HL-60 (cell line): Measurements from ENCODE around the gene GOT1.

ENCODE experiments used
- DNase-seq, 2 experiments: peaks; one replicate each; pipeline ENCODE4 v3.0.0-alpha.2; 2010 to 2020; ENCODE audit warnings: low read depth in 1 of 2, low spot score in 1 of 2
- H3K27ac ChIP-seq: fragments of 250-450 bp; sonication (Bioruptor Pico); replicated peaks from 2 replicates; pipeline ENCODE4 v1.5.1; 2020; ENCODE audit warnings: mild to moderate bottlenecking, moderate library complexity
- H3K27me3 ChIP-seq: fragments of 250-450 bp; sonication (Bioruptor Pico); 2 replicates; pipeline ENCODE4 v1.5.1; 2021; ENCODE audit warnings: mild to moderate bottlenecking, moderate library complexity; ENCODE audit not compliant: insufficient read depth, poor library complexity, severe bottlenecking
- H3K4me3 ChIP-seq: replicated peaks from 2 replicates; pipeline ENCODE4 v1.5.1; 2011; ENCODE audit warnings: mild to moderate bottlenecking, control low read depth, low read length; ENCODE audit not compliant: insufficient read depth
- GABPA ChIP-seq: IDR thresholded peaks from 2 replicates; pipeline ENCODE4 v1.6.1; 2012; ENCODE audit warnings: low read depth
- POLR2AphosphoS5 ChIP-seq: IDR thresholded peaks from 2 replicates; pipeline ENCODE4 v1.6.1; 2012; ENCODE audit warnings: low read depth
- SPI1 ChIP-seq: IDR thresholded peaks from 2 replicates; pipeline ENCODE4 v1.6.1; 2012; ENCODE audit warnings: low read depth, mild to moderate bottlenecking, borderline replicate concordance
- TF ChIP-seq, protein P1 (sequence below): IDR thresholded peaks from one replicate; pipeline ENCODE4 v1.5.1; 2011; ENCODE audit warnings: low read length, control low read depth, inconsistent platforms; ENCODE audit not compliant: insufficient read depth
- TF ChIP-seq, protein P2 (sequence below): IDR thresholded peaks from 2 replicates; pipeline ENCODE4 v1.6.1; 2012; ENCODE audit warnings: low read depth; ENCODE audit not compliant: insufficient replicate concordance

The GOT1 gene

DNA sequence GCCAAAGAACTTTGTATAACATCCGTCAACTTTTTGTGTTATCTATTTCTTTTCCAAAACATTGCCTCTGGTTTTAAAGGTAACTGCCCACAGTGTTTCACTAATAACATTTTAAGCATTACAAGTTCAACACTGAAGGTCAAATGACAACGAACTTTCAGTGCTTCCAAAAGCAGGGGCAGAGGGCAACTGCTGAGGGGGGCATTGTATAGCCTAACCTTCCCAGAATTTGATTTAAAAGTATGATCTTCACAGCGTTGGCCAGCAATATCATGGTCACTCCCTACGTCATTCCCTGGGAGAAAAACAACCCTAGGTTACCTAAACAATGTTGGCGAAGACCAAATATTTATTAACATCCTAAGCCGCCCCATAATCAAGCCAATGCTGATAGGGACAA, 2.5 kb upstream of the GOT1 start:
- no peak for DNase-seq
- H3K4me3 ChIP-seq: no peak overlapping the region
- H3K27ac ChIP-seq: no peak overlapping the region
- no peaks in the 10 kb centered on the region for H3K27me3 ChIP-seq
- TF ChIP-seq, protein P1, sequence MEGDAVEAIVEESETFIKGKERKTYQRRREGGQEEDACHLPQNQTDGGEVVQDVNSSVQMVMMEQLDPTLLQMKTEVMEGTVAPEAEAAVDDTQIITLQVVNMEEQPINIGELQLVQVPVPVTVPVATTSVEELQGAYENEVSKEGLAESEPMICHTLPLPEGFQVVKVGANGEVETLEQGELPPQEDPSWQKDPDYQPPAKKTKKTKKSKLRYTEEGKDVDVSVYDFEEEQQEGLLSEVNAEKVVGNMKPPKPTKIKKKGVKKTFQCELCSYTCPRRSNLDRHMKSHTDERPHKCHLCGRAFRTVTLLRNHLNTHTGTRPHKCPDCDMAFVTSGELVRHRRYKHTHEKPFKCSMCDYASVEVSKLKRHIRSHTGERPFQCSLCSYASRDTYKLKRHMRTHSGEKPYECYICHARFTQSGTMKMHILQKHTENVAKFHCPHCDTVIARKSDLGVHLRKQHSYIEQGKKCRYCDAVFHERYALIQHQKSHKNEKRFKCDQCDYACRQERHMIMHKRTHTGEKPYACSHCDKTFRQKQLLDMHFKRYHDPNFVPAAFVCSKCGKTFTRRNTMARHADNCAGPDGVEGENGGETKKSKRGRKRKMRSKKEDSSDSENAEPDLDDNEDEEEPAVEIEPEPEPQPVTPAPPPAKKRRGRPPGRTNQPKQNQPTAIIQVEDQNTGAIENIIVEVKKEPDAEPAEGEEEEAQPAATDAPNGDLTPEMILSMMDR: no peak
- no peak for TF ChIP-seq POLR2AphosphoS5
- no peak for TF ChIP-seq GABPA
- TF ChIP-seq, protein P2, sequence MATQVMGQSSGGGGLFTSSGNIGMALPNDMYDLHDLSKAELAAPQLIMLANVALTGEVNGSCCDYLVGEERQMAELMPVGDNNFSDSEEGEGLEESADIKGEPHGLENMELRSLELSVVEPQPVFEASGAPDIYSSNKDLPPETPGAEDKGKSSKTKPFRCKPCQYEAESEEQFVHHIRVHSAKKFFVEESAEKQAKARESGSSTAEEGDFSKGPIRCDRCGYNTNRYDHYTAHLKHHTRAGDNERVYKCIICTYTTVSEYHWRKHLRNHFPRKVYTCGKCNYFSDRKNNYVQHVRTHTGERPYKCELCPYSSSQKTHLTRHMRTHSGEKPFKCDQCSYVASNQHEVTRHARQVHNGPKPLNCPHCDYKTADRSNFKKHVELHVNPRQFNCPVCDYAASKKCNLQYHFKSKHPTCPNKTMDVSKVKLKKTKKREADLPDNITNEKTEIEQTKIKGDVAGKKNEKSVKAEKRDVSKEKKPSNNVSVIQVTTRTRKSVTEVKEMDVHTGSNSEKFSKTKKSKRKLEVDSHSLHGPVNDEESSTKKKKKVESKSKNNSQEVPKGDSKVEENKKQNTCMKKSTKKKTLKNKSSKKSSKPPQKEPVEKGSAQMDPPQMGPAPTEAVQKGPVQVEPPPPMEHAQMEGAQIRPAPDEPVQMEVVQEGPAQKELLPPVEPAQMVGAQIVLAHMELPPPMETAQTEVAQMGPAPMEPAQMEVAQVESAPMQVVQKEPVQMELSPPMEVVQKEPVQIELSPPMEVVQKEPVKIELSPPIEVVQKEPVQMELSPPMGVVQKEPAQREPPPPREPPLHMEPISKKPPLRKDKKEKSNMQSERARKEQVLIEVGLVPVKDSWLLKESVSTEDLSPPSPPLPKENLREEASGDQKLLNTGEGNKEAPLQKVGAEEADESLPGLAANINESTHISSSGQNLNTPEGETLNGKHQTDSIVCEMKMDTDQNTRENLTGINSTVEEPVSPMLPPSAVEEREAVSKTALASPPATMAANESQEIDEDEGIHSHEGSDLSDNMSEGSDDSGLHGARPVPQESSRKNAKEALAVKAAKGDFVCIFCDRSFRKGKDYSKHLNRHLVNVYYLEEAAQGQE: no peak

DNA sequence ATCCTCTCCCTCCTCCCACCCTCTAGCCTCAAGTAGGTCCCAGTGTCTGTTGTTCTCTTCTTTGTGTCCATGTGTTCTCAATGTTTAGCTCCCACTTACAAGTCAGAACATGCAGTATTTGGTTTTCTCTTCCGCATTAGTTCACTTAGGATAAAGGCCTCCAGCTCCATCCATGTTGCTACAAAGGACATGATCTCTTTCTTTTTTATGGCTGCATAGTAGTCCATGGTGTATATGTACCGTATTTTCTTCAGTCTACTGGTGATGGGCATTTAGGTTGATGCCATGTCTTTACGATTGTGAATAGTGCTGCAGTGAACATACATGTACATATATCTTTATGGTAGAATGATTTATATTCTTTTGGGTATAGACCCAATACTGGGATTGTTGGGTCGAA, 1.6 kb upstream of the GOT1 start:
- Histone ChIP-seq H3K27me3 (no peaks in the 10 kb centered on the region), H3K4me3 (no peak overlapping the region), H3K27ac (no peak overlapping the region)
- no peak for DNase-seq
- TF ChIP-seq, protein P1: no peak
- no peak for TF ChIP-seq SPI1
- no peak for TF ChIP-seq POLR2AphosphoS5
- TF ChIP-seq, protein P2: no peak
- TF ChIP-seq GABPA: no peak

DNA sequence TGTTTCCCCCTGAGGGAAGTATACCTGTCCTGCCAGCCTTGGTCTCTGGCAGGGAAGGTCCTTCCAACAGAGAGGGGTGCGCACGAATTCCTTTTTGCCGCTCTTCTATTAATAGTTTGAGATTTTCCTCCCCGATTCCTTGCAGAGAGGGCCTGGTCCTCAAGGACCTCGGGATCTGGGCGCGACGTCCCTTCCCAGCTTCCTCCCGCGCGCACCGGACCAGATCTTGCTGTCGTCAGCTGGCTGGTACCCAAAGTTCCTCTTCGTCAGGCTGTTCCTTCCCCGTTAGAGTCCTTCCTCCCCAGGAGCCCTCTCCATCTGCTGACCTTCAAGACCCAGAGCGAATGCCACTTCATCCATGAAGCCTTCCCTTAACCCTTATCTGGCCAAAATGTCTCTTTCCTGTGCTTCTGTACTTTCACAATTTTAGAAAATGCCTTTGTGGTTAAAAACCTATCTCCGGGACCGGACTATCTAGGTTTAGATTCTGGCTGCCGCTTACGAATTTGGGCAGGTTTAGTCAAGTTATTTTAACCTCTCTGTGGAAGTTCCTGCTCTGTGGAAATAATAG, 851 bp upstream of the GOT1 start:
- DNase-seq: peak; percentile 50 to 74
- H3K4me3 ChIP-seq: peak overlapping the region; percentile 75
- H3K27me3 ChIP-seq: no peaks in the 10 kb centered on the region
- TF ChIP-seq, protein P2: no peak
- TF ChIP-seq SPI1: peak; percentile 31; the same call in 1 of the 2 replicates
- H3K27ac ChIP-seq: peak overlapping the region; percentile 82

DNA sequence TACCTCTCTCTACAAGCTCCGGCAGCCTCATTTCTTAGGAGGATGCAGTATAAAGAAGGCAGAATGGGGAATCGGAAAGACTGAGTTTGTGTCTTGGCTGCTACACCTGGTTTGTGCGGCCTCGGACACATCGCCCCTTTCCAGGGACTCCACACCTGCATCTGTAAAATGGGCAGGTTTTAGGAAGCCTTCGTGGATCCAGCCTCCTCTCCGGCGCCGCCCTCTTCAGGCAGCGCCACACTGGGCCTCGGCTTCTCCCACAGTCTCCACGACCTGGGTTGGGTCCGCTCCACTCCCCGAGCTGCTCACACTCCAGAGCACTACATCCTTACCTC, 341 bp downstream of the GOT1 start:
- peak overlapping the region; percentile 66 for H3K27ac ChIP-seq
- H3K4me3 ChIP-seq: peak overlapping the region; percentile 75
- no peaks in the 10 kb centered on the region for H3K27me3 ChIP-seq
- TF ChIP-seq SPI1 (no peak), POLR2AphosphoS5 (no peak), GABPA (no peak)
- TF ChIP-seq, protein P1: no peak
- TF ChIP-seq, protein P2: no peak
- no peak for DNase-seq
